OCI-LY7 (cell line): Measurements from ENCODE around the gene SORBS2.

Experiments
- CTCF ChIP-seq: fragments of 200-600 bp; sonication (generic); conservative IDR thresholded peaks from 2 replicates; pipeline ENCODE4 v1.5.1; 2014; ENCODE audit warnings: mild to moderate bottlenecking, antibody characterized with exemption, low read length, moderate library complexity, mixed read lengths
- EZH2phosphoT487 ChIP-seq: fragments of 200-600 bp; sonication (generic); IDR thresholded peaks from 2 replicates; pipeline ENCODE4 v1.6.1; 2018; ENCODE audit warnings: low read depth, borderline replicate concordance, mild to moderate bottlenecking, mixed run types, antibody characterized with exemption, low read length, moderate library complexity, mixed read lengths

- TF ChIP-seq CTCF (no peak), EZH2phosphoT487 (no peak)
Measured at GRCh38 chr4:185801471-185801870, 10.5 kb downstream of the SORBS2 start.
